BLaER1 treated with 17β-estradiol and CSF1 and Interleukin-3, amounts not matched to agents 10 nM and 100 nM (cell line): ENCODE data around the gene CD48.

Experiments used
- H3K27ac ChIP-seq, 11 experiments: shearing (Covaris generic); formaldehyde crosslinking; 2 replicates each; pipeline ENCODE4 v1.8.1; 2022
- H3K27me3 ChIP-seq, 11 experiments: shearing (Covaris generic); formaldehyde crosslinking; 2 replicates each; pipeline ENCODE4 v1.8.1; 2022
- H3K36me3 ChIP-seq, 11 experiments: shearing (Covaris generic); formaldehyde crosslinking; 2 replicates each; pipeline ENCODE4 v1.8.1; 2022
- H3K4me1 ChIP-seq, 10 experiments: shearing (Covaris generic); formaldehyde crosslinking; 2 replicates each; pipeline ENCODE4 v1.8.1; 2022
- H3K4me2 ChIP-seq, 11 experiments: shearing (Covaris generic); formaldehyde crosslinking; 2 replicates each; pipeline ENCODE4 v1.8.1; 2022
- H3K4me3 ChIP-seq, 10 experiments: shearing (Covaris generic); formaldehyde crosslinking; 2 replicates each; pipeline ENCODE4 v1.8.1; 2022
- H3K9ac ChIP-seq, 11 experiments: shearing (Covaris generic); formaldehyde crosslinking; 2 replicates each; pipeline ENCODE4 v1.8.1; 2022
- H3K9me3 ChIP-seq, 11 experiments: shearing (Covaris generic); formaldehyde crosslinking; replicated peaks in 1 of 11; 2 replicates each; pipeline ENCODE4 v1.8.1; 2022
- H4K20me1 ChIP-seq, 11 experiments: shearing (Covaris generic); formaldehyde crosslinking; 2 replicates each; pipeline ENCODE4 v1.8.1; 2022
- Cebpa-rat ChIP-seq, 11 experiments: shearing (Covaris generic); IDR thresholded peaks; 2 replicates each; pipeline ENCODE4 v1.8.1; 2022

The CD48 gene

GRCh38 chr1:160711602-160712311 lies at the start of gene CD48:
Gene CD48, minus strand, starts transcription at chr1:160711822. Its CDS starts 59 bp downstream, at chr1:160711763.
- Histone ChIP-seq H3K27ac (peak within 1 kb of the TSS; percentile 64 to 81 (median 72); a peak in 21 of 22 replicates), H3K27me3 (peaks cover 0 to 13% (median 0%) of the 10 kb centered on the region in 11 experiments; a peak in 1 of 22 replicates), H3K36me3 (no peaks in the 10 kb centered on the region), H3K9me3 (no peaks in the 10 kb centered on the region), H3K9ac (peak within 1 kb of the TSS; percentile 56 to 79 (median 65)), H4K20me1 (peaks cover 0 to 17% (median 0%) of the 10 kb centered on the region in 11 experiments; a peak in 2 of 22 replicates), H3K4me2 (peak within 1 kb of the TSS; percentile 72 to 99 (median 95)), H3K4me3 (peak within 1 kb of the TSS; percentile 49 to 67 (median 57)), H3K4me1 (peaks cover 66 to 84% (median 71%) of the 10 kb centered on the region in 10 experiments)
- TF ChIP-seq Cebpa-rat (IDR thresholded peaks at IDR 0.05) = no peak

- H3K9me3 ChIP-seq = peaks cover 0 to 6% (median 0%) of the 10 kb centered on the region in 11 experiments; a peak in 2 of 22 replicates
- no peak for TF ChIP-seq Cebpa-rat (IDR thresholded peaks at IDR 0.05)
Observed at GRCh38 chr1:160761046-160761445, 49.4 kb upstream of the CD48 start.

GRCh38 chr1:160759740-160760139 lies 48.1 kb upstream of the CD48 start:
- no peak overlapping the region for H3K4me3 ChIP-seq
- no peaks in the 10 kb centered on the region for H3K27me3 ChIP-seq
- H4K20me1 ChIP-seq = no peaks in the 10 kb centered on the region
- H3K9ac ChIP-seq = no peak overlapping the region
- no peaks in the 10 kb centered on the region for H3K4me1 ChIP-seq
- TF ChIP-seq Cebpa-rat (IDR thresholded peaks at IDR 0.05) = no peak
- no peaks in the 10 kb centered on the region for H3K36me3 ChIP-seq
- no peak overlapping the region for H3K4me2 ChIP-seq
- H3K27ac ChIP-seq = no peak overlapping the region
- peaks cover 0 to 6% (median 0%) of the 10 kb centered on the region in 11 experiments; a peak in 1 of 22 replicates for H3K9me3 ChIP-seq

More at GRCh38 chr1:160761046-160761445, 49.4 kb upstream of the CD48 start:
- no peak overlapping the region for H3K9ac ChIP-seq
- no peak overlapping the region for H3K4me2 ChIP-seq
- H3K4me1 ChIP-seq = no peaks in the 10 kb centered on the region
- H3K27me3 ChIP-seq = no peaks in the 10 kb centered on the region
- H3K27ac ChIP-seq = no peak overlapping the region
- H3K4me3 ChIP-seq = no peak overlapping the region
- no peaks in the 10 kb centered on the region for H3K36me3 ChIP-seq
- no peaks in the 10 kb centered on the region for H4K20me1 ChIP-seq

GRCh38 chr1:160758521-160758920 lies 46.9 kb upstream of the CD48 start:
- no peak for TF ChIP-seq Cebpa-rat (IDR thresholded peaks at IDR 0.05)
- no peak overlapping the region for H3K4me2 ChIP-seq
- H3K4me1 ChIP-seq = no peaks in the 10 kb centered on the region
- no peaks in the 10 kb centered on the region for H3K27me3 ChIP-seq
- H3K27ac ChIP-seq = no peak overlapping the region
- H3K9me3 ChIP-seq = peaks cover 0 to 6% (median 0%) of the 10 kb centered on the region in 11 experiments; a peak in 1 of 22 replicates
- H3K9ac ChIP-seq = no peak overlapping the region
- H3K4me3 ChIP-seq = no peak overlapping the region
- no peaks in the 10 kb centered on the region for H3K36me3 ChIP-seq
- H4K20me1 ChIP-seq = no peaks in the 10 kb centered on the region

GRCh38 chr1:160756849-160757201 lies 45.2 kb upstream of the CD48 start:
- Histone ChIP-seq H3K4me1 (no peaks in the 10 kb centered on the region), H3K27me3 (no peaks in the 10 kb centered on the region), H4K20me1 (no peaks in the 10 kb centered on the region), H3K9me3 (peaks cover 0 to 6% (median 0%) of the 10 kb centered on the region in 11 experiments; a peak in 1 of 22 replicates), H3K27ac (no peak overlapping the region), H3K9ac (no peak overlapping the region), H3K4me3 (no peak overlapping the region), H3K36me3 (no peaks in the 10 kb centered on the region), H3K4me2 (no peak overlapping the region)
- TF ChIP-seq Cebpa-rat (IDR thresholded peaks at IDR 0.05) = no peak

- Histone ChIP-seq H3K4me2 (no peak overlapping the region), H3K9ac (no peak overlapping the region), H3K9me3 (peaks cover 0 to 6% (median 0%) of the 10 kb centered on the region in 11 experiments; a peak in 1 of 22 replicates), H3K36me3 (peaks cover 0 to 4% (median 0%) of the 10 kb centered on the region in 11 experiments; a peak in 1 of 22 replicates), H3K27ac (no peak overlapping the region), H3K4me1 (no peaks in the 10 kb centered on the region), H3K27me3 (no peaks in the 10 kb centered on the region), H3K4me3 (no peak overlapping the region), H4K20me1 (no peaks in the 10 kb centered on the region)
- TF ChIP-seq Cebpa-rat (IDR thresholded peaks at IDR 0.05) = no peak
Observed at GRCh38 chr1:160755911-160756848, 44.6 kb upstream of the CD48 start.

GRCh38 chr1:160755461-160755860 lies 43.8 kb upstream of the CD48 start:
- Histone ChIP-seq H3K4me2 (no peak overlapping the region), H3K9ac (no peak overlapping the region), H3K27ac (no peak overlapping the region), H3K4me3 (no peak overlapping the region), H3K9me3 (no peaks in the 10 kb centered on the region), H3K27me3 (no peaks in the 10 kb centered on the region), H4K20me1 (no peaks in the 10 kb centered on the region), H3K4me1 (no peaks in the 10 kb centered on the region), H3K36me3 (peaks cover 0 to 10% (median 0%) of the 10 kb centered on the region in 11 experiments; a peak in 3 of 22 replicates)
- no peak for TF ChIP-seq Cebpa-rat (IDR thresholded peaks at IDR 0.05)

GRCh38 chr1:160753594-160753993 lies 42.0 kb upstream of the CD48 start:
- TF ChIP-seq Cebpa-rat (IDR thresholded peaks at IDR 0.05) = no peak
- H3K4me2 ChIP-seq = no peak overlapping the region
- H3K27ac ChIP-seq = no peak overlapping the region
- H3K27me3 ChIP-seq = no peaks in the 10 kb centered on the region
- H3K9ac ChIP-seq = no peak overlapping the region
- peaks cover 0 to 15% (median 0%) of the 10 kb centered on the region in 11 experiments; a peak in 3 of 22 replicates for H3K36me3 ChIP-seq
- no peaks in the 10 kb centered on the region for H4K20me1 ChIP-seq
- no peak overlapping the region for H3K4me3 ChIP-seq
- peaks cover 0 to 8% (median 0%) of the 10 kb centered on the region in 10 experiments; a peak in 6 of 20 replicates for H3K4me1 ChIP-seq
- H3K9me3 ChIP-seq = no peaks in the 10 kb centered on the region

GRCh38 chr1:160752924-160753323 lies 41.3 kb upstream of the CD48 start:
- peaks cover 0 to 14% (median 0%) of the 10 kb centered on the region in 10 experiments; a peak in 6 of 20 replicates for H3K4me1 ChIP-seq
- H3K4me2 ChIP-seq = no peak overlapping the region
- H3K36me3 ChIP-seq = peaks cover 0 to 15% (median 0%) of the 10 kb centered on the region in 11 experiments; a peak in 3 of 22 replicates
- H3K27me3 ChIP-seq = no peaks in the 10 kb centered on the region
- no peak for TF ChIP-seq Cebpa-rat (IDR thresholded peaks at IDR 0.05)
- H3K9me3 ChIP-seq = no peaks in the 10 kb centered on the region
- no peak overlapping the region for H3K9ac ChIP-seq
- no peak overlapping the region for H3K4me3 ChIP-seq
- no peak overlapping the region for H3K27ac ChIP-seq
- H4K20me1 ChIP-seq = no peaks in the 10 kb centered on the region
